OCI-LY3 (cell line): ENCODE data around the gene CCDC78.

ENCODE experiments used
- EZH2phosphoT487 ChIP-seq: fragments of 200-600 bp; shearing (Covaris generic); IDR thresholded peaks from 2 replicates; pipeline ENCODE4 v1.6.1; 2018; ENCODE audit warnings: antibody characterized with exemption, mixed run types, low read depth
- TF ChIP-seq, protein P1 (sequence below): fragments of 200-600, 300-600 bp; sonication (generic); IDR thresholded peaks from 2 replicates; pipeline ENCODE4 v1.5.1; 2014; ENCODE audit warnings: antibody characterized with exemption, low read length, low read depth

DNA sequence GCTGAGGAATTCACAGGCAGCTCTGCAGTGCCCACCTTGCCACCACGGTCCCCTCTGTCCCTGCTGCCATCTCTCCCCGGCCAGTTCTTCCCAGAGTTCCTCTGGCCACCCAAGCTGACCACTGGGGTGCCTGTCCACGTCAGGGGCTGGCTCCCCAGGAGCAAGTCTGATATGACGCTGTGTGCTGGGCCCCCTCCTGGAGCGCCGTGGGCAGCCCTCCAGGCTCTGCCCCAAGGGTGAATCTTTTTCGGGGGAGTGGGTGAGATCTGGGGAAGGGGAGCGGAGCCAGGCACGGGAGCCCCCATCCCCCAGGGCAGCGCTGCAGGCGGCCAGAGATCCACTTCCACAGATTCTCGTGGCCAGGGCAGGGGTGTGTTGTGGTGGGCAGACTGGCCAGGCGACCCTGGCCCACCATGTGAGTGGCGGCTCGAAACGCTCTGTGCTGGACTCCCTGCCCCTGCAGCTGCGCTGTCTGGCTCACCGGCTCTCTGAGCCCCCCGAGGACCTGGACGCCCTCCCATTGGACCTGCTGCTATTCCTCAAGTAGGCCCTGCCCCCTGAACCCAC lies 38.0 kb upstream of the CCDC78 start:
- TF ChIP-seq, protein P1, sequence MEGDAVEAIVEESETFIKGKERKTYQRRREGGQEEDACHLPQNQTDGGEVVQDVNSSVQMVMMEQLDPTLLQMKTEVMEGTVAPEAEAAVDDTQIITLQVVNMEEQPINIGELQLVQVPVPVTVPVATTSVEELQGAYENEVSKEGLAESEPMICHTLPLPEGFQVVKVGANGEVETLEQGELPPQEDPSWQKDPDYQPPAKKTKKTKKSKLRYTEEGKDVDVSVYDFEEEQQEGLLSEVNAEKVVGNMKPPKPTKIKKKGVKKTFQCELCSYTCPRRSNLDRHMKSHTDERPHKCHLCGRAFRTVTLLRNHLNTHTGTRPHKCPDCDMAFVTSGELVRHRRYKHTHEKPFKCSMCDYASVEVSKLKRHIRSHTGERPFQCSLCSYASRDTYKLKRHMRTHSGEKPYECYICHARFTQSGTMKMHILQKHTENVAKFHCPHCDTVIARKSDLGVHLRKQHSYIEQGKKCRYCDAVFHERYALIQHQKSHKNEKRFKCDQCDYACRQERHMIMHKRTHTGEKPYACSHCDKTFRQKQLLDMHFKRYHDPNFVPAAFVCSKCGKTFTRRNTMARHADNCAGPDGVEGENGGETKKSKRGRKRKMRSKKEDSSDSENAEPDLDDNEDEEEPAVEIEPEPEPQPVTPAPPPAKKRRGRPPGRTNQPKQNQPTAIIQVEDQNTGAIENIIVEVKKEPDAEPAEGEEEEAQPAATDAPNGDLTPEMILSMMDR: no peak
- no peak for TF ChIP-seq EZH2phosphoT487
